ENCODE measurements around the gene SFN.
"Not testable (repeated sequence)": the region's sequence is repeated elsewhere in the genome, so short reads cannot be mapped to it uniquely, and the experiment has no call there.

The SFN gene

DNA sequence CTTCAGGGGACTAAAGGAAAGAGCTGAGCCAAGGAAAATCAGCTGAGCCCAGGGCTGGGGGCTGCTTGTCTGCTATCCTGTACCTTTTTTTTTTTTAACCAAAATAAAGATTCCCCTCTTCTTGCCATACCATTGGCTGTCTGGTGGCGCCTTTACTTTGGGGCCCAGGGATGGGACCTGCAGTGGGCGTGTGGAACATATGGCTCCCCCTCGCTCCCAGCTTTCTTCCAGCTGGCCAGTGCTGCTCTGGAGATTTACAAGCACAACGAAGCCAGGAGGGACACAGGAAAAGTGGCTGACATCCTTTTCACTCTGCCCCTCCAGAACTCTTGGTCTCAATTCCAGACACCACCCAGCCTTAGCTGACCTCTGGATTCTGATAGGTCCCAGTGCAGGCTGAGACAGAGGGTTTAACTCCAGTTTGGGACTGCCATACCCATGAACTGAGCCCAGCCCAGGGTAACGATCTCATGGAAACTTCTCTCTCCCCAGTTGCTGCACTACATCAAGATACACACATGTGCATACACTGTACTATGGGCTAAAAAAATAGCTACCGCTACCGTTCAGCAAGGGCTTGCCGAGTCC is 5.4 kb upstream of the SFN start:
- Histone ChIP-seq H3K36me3 (ENCODE audit: insufficient read depth, low read length) (peaks cover 28% of the 10 kb centered on the region), H3K9ac (ENCODE audit: low read depth, low read length) (no peak overlapping the region), H3K27me3 (ENCODE audit: control insufficient read depth, insufficient read depth, low read length) (no peaks in the 10 kb centered on the region), H3K4me3 (ENCODE audit: low read length) (no peak overlapping the region), H3K9me3 (replicated peaks; ENCODE audit: low read length) (no peaks in the 10 kb centered on the region), H3K4me1 (ENCODE audit: control insufficient read depth, insufficient read depth, low read length) (peaks cover 6% of the 10 kb centered on the region), H3K4me2 (ENCODE audit: low read length) (no peak overlapping the region)

DNA sequence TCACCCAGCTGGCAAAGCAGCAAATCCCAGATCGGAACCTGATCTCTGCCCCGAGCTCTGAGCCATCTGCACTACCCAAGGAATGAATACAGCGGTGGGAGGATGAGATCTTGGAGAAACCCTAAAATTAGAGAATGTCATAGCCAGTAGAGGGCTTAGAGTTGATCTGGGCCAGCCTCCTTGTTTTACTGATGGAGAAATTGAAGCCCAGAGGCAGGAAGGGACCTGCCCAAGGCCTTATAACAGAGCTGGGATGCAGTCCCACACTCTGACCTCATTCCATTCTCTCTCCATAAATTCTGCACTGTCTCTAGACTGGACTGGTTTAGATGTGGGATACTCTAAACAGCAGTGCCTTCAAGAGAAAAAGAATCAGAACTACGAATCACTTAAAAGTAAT is 4.8 kb upstream of the SFN start:
- Histone ChIP-seq H3K9ac (ENCODE audit: low read depth, low read length) (no peak overlapping the region), H3K4me1 (ENCODE audit: control insufficient read depth, insufficient read depth, low read length) (peaks cover 3% of the 10 kb centered on the region)

DNA sequence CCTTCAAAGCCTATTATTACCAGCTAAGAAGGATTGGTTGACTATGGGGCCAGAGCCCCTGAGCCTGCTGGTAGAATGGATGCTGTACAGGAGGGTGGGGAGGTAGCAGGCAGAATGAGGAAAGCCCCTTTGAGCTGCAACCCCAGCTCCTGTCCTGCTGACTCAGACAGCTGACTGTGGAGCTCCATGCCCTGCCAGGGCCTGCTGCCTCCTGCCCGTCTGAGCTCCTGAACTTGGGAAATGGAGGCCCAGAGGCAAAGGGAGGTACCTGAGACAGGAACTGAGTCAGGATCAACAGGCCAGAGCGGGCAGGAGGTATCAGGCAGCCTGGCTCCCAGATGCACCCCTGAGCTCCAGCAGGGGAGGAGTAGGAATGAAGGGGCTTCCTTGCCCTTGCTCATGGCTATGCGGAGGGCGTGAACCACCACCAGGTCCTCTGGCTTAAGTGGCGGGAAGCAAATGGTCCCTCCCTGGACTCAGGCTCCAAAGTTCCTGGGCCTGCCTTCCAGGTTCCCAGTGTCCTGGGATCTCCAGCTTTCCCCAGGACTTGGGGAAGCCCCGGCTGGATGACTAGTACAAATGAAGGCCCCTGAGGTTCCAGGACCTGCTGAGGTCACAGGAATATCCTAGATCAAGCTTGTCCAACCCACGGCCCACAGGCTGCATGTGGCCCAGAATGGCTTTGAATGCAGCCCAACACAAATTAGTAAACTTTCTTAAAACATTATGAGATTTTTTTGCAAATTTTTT is 3.9 kb upstream of the SFN start:
- no peak overlapping the region for H3K4me3 ChIP-seq (ENCODE audit: low read length)
- H3K36me3 ChIP-seq (ENCODE audit: insufficient read depth, low read length): peaks cover 16% of the 10 kb centered on the region
- peaks cover 2% of the 10 kb centered on the region for H3K4me1 ChIP-seq (ENCODE audit: control insufficient read depth, insufficient read depth, low read length)
- H3K9ac ChIP-seq (ENCODE audit: low read depth, low read length): no peak overlapping the region
- no peaks in the 10 kb centered on the region for H3K27me3 ChIP-seq (ENCODE audit: control insufficient read depth, insufficient read depth, low read length)
- H3K9me3 ChIP-seq (replicated peaks; ENCODE audit: low read length): no peaks in the 10 kb centered on the region
- H3K4me2 ChIP-seq (ENCODE audit: low read length): no peak overlapping the region

More for the DNA sequence above, 4.8 kb upstream of the SFN start:
- Histone ChIP-seq H3K4me2 (ENCODE audit: low read length) (no peak overlapping the region), H3K36me3 (ENCODE audit: insufficient read depth, low read length) (peaks cover 25% of the 10 kb centered on the region), H3K27me3 (ENCODE audit: control insufficient read depth, insufficient read depth, low read length) (no peaks in the 10 kb centered on the region), H3K9me3 (replicated peaks; ENCODE audit: low read length) (no peaks in the 10 kb centered on the region), H3K4me3 (ENCODE audit: low read length) (no peak overlapping the region)

DNA sequence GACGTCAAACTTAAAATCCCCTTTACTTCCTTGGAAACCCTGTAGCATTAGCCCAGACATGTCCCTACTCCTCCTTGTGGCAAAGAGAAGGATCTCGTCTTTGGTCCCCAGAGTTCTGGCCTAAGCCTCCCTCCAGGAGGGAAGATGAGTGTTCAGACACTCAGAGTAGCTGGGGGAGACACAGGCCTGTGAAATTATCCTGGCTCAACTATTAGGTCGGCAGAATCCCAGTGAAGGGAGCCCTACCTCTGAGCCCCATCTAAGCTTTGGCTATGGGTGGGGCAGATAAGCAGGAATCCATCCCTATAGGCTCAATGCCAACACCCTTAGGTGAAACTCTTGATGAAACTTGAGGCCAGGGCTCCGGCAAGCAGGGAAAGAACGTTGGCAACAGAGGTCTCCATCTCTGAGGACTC is 1.7 kb upstream of the SFN start:
- peaks cover 13% of the 10 kb centered on the region for H3K4me1 ChIP-seq (ENCODE audit: control insufficient read depth, insufficient read depth, low read length)
- no peak overlapping the region for H3K4me3 ChIP-seq (ENCODE audit: low read length)
- H3K36me3 ChIP-seq (ENCODE audit: insufficient read depth, low read length): peaks cover 1% of the 10 kb centered on the region
- H3K27me3 ChIP-seq (ENCODE audit: control insufficient read depth, insufficient read depth, low read length): no peaks in the 10 kb centered on the region
- H3K9me3 ChIP-seq (replicated peaks; ENCODE audit: low read length): no peaks in the 10 kb centered on the region
- no peak overlapping the region for H3K9ac ChIP-seq (ENCODE audit: low read depth, low read length)
- H3K4me2 ChIP-seq (ENCODE audit: low read length): no peak overlapping the region

DNA sequence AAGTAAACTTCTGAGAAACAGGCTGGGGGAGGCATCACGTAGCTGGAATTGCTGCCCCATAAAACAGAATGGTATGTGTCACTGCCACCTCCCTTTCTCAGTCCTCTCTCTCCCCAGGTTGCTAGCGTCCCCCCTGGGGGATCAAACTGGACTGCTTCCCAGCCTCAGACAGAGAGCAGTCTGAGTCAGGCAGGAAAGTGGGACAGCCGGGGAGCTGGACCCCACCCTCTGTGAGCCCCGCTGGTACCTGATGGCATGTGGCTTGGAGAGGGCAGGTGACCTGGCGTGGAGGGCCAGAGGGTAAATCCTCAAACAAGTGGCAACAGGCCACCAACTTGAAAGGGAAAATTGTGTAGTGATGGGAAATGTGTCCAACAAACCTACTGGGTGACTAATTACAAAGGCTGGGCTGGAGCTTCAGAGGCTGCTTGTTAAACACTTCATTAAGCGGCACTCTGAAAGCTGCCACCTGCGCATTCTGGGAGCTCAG is 1.0 kb upstream of the SFN start:
- no peak overlapping the region for H3K4me2 ChIP-seq (ENCODE audit: low read length)
- H3K9ac ChIP-seq (ENCODE audit: low read depth, low read length): no peak overlapping the region
- H3K9me3 ChIP-seq (replicated peaks; ENCODE audit: low read length): no peaks in the 10 kb centered on the region
- peaks cover 13% of the 10 kb centered on the region for H3K4me1 ChIP-seq (ENCODE audit: control insufficient read depth, insufficient read depth, low read length)
- H3K4me3 ChIP-seq (ENCODE audit: low read length): no peak overlapping the region
- no peaks in the 10 kb centered on the region for H3K36me3 ChIP-seq (ENCODE audit: insufficient read depth, low read length)
- no peaks in the 10 kb centered on the region for H3K27me3 ChIP-seq (ENCODE audit: control insufficient read depth, insufficient read depth, low read length)

DNA sequence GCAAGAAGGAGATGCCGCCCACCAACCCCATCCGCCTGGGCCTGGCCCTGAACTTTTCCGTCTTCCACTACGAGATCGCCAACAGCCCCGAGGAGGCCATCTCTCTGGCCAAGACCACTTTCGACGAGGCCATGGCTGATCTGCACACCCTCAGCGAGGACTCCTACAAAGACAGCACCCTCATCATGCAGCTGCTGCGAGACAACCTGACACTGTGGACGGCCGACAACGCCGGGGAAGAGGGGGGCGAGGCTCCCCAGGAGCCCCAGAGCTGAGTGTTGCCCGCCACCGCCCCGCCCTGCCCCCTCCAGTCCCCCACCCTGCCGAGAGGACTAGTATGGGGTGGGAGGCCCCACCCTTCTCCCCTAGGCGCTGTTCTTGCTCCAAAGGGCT is 732 bp downstream of the SFN start:
- H3K4me3 ChIP-seq (ENCODE audit: low read length): no peak overlapping the region

DNA sequence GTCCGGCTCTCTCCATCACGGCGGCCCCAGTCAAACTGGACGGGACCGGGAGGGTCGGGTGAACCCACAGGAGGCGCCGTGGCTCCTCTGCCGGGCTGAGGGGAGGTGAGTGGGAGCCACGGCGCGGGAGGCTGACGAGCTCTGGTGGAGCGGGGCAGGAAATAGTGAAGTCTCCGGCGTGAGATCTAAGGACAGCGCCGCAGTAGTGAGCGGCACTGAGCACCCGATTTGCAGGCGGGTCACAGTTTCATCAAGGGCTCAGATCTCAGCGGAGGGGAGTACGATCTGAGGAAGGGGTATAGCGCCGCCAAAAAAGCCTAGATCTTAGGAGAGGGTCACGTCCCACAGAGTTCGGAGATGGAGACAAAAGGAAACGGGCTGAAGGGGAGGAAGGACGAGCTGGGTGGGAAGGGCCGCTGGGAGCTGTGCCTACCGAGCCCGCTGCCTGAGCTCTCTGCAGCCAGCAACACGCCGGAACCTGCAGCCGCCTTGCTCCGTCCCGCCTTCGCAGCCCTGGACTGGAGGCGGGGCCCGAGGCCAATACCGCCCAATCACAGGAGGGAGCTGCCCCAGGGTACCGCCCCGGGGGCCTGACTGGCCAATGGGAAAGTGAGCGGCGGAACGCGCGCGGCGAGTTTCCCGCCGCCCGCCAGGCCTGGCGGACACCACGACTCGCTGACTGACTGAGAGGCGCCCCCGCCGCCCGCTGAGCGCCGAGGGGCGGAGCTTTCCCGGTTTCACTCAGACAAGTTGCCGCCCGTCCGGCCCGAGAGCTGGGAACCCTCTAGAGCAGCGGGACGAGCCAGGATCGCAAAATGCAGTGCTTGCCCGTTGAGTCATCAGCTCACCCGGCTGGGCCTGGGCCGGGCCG is 1.9 kb downstream of the SFN start:
- Histone ChIP-seq H3K4me2 (ENCODE audit: low read length) (peak overlapping the region; percentile 98), H3K36me3 (ENCODE audit: insufficient read depth, low read length) (no peaks in the 10 kb centered on the region), H3K27me3 (ENCODE audit: control insufficient read depth, insufficient read depth, low read length) (no peaks in the 10 kb centered on the region), H3K4me3 (ENCODE audit: low read length) (peak overlapping the region; percentile 84), H3K4me1 (ENCODE audit: control insufficient read depth, insufficient read depth, low read length) (peaks cover 13% of the 10 kb centered on the region), H3K9ac (ENCODE audit: low read depth, low read length) (peak overlapping the region; percentile 86), H3K9me3 (replicated peaks; ENCODE audit: low read length) (no peaks in the 10 kb centered on the region)

More for the DNA sequence above, 732 bp downstream of the SFN start:
- Histone ChIP-seq H3K36me3 (ENCODE audit: insufficient read depth, low read length) (no peaks in the 10 kb centered on the region), H3K4me2 (ENCODE audit: low read length) (peak overlapping the region; percentile 98), H3K9me3 (replicated peaks; ENCODE audit: low read length) (no peaks in the 10 kb centered on the region), H3K4me1 (ENCODE audit: control insufficient read depth, insufficient read depth, low read length) (peaks cover 13% of the 10 kb centered on the region), H3K27me3 (ENCODE audit: control insufficient read depth, insufficient read depth, low read length) (no peaks in the 10 kb centered on the region), H3K9ac (ENCODE audit: low read depth, low read length) (no peak overlapping the region)

DNA sequence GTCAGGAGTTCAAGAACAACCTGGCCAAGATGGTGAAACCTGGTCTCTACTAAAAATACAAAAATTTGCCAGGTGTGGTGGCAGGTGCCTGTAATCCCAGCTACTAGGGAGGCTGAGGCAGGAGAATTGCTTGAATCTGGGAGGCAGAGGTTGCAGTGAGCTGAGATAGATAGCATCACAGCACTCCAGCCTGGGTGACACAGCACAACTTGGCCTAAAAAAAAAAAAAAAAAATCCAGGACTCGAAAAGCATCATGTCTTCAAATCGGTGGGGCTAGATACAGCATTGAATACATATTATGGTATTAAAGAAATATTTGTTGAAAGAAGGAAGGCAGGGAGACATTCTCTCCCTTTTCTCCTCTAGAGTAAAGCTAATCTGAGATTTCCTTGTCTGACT is 10.1 kb downstream of the SFN start:
- not testable (repeated sequence) for H3K9ac ChIP-seq (ENCODE audit: low read depth, low read length); H3K4me1 ChIP-seq (ENCODE audit: control insufficient read depth, insufficient read depth, low read length); H3K9me3 ChIP-seq (replicated peaks; ENCODE audit: low read length); H3K27me3 ChIP-seq (ENCODE audit: control insufficient read depth, insufficient read depth, low read length); H3K4me3 ChIP-seq (ENCODE audit: low read length); H3K4me2 ChIP-seq (ENCODE audit: low read length)
- peaks cover 19% of the 10 kb centered on the region for H3K36me3 ChIP-seq (ENCODE audit: insufficient read depth, low read length)

DNA sequence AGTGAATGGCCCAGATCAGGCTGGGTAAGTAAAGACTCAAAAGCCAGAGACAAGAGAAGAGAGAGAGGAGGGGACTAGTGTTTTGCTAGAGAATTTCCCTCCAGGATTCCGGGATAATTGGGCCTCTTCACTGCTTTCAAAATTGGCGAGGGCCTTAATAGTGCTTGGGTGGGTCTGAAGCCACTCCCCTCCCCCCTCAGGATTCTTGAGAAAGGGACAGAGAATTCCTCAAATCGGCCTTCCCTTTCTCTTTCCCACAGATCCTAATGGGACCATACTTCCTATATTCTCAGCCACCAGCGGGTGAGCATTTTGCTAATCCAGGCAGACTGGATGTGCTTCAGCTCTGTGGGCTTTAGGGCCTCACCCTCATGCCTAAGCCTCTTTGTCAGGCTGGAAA is 11.9 kb downstream of the SFN start:
- Histone ChIP-seq H3K27me3 (ENCODE audit: control insufficient read depth, insufficient read depth, low read length) (no peaks in the 10 kb centered on the region), H3K9me3 (replicated peaks; ENCODE audit: low read length) (no peaks in the 10 kb centered on the region), H3K36me3 (ENCODE audit: insufficient read depth, low read length) (peaks cover 29% of the 10 kb centered on the region), H3K4me3 (ENCODE audit: low read length) (no peak overlapping the region), H3K4me1 (ENCODE audit: control insufficient read depth, insufficient read depth, low read length) (no peaks in the 10 kb centered on the region), H3K4me2 (ENCODE audit: low read length) (no peak overlapping the region), H3K9ac (ENCODE audit: low read depth, low read length) (no peak overlapping the region)

DNA sequence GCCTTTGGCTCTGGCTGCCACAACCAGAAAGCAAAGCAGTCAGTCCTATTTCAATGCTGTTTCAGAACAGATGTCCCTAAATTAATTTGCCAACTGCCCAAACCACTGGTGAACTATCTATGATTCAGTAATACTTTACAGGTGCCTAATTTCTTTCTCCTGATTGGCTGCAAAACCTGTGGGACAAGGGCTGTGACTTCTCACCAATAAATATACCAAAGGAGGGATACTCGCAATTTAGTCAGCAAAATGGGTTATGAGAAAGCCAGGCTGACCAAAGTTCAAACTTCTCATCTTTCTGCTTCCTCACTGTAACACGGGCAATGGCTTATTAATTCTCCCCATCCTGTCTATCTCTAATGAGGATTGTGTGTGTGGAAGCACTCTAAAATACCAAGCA is 14.4 kb downstream of the SFN start:
- Histone ChIP-seq H3K27me3 (ENCODE audit: control insufficient read depth, insufficient read depth, low read length) (no peaks in the 10 kb centered on the region), H3K9me3 (replicated peaks; ENCODE audit: low read length) (no peaks in the 10 kb centered on the region), H3K4me2 (ENCODE audit: low read length) (no peak overlapping the region), H3K9ac (ENCODE audit: low read depth, low read length) (no peak overlapping the region), H3K36me3 (ENCODE audit: insufficient read depth, low read length) (peaks cover 42% of the 10 kb centered on the region), H3K4me1 (ENCODE audit: control insufficient read depth, insufficient read depth, low read length) (no peaks in the 10 kb centered on the region), H3K4me3 (ENCODE audit: low read length) (no peak overlapping the region)

DNA sequence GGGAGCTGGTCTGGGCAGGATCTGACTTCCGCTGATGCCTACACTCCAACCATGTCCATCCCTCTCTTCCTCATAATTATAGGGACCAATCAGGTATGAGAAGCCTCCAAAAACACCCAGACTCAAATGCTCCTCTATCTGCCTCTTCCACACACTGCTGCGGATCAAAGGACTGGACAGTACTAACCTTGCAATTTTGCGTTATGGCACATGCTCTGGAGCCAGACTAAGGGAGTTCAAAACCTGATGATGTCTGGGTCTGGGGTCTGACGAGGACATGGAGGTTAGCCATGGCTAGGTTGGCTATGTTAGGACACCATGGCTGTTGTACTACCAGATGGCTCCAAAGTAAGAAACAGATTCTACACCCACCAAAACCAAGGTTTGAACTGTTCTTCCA is 16.8 kb downstream of the SFN start:
- no peak overlapping the region for H3K9ac ChIP-seq (ENCODE audit: low read depth, low read length)
- H3K4me3 ChIP-seq (ENCODE audit: low read length): no peak overlapping the region
- no peak overlapping the region for H3K4me2 ChIP-seq (ENCODE audit: low read length)
- H3K4me1 ChIP-seq (ENCODE audit: control insufficient read depth, insufficient read depth, low read length): no peaks in the 10 kb centered on the region
- H3K9me3 ChIP-seq (replicated peaks; ENCODE audit: low read length): no peaks in the 10 kb centered on the region
- H3K36me3 ChIP-seq (ENCODE audit: insufficient read depth, low read length): peaks cover 62% of the 10 kb centered on the region
- H3K27me3 ChIP-seq (ENCODE audit: control insufficient read depth, insufficient read depth, low read length): no peaks in the 10 kb centered on the region

Measured in skeletal muscle satellite cell (primary cell).